Endodermal cell (in vitro differentiated cells): ENCODE data around the gene NIPAL3. TPM values are rescaled to one million over a fixed set of nuclear protein-coding genes. Genes with fewer than 3 reads are reported as not detected.

Experiments used
- DNase-seq: peaks from one replicate; pipeline ENCODE4 v3.0.0-alpha.2; 2017
- H3K27ac ChIP-seq: 2 replicates; pipeline ENCODE4 v1.5.1; 2013; ENCODE audit warnings: mild to moderate bottlenecking, low read depth, low read length, moderate library complexity
- H3K27me3 ChIP-seq: 2 replicates; pipeline ENCODE4 v1.6.1; 2013; ENCODE audit warnings: mild to moderate bottlenecking, low read length, moderate library complexity; ENCODE audit not compliant: insufficient read depth, control insufficient read depth, poor library complexity, severe bottlenecking
- H3K36me3 ChIP-seq: 2 replicates; pipeline ENCODE4 v1.7.0; 2013; ENCODE audit warnings: mild to moderate bottlenecking, low read length, moderate library complexity; ENCODE audit not compliant: control insufficient read depth, insufficient read depth
- H3K4me1 ChIP-seq: one replicate; pipeline ENCODE4 v1.7.0; 2013; ENCODE audit warnings: low read length; ENCODE audit not compliant: control insufficient read depth, insufficient read depth
- H3K4me3 ChIP-seq: 2 replicates; pipeline ENCODE4 v1.5.1; 2013; ENCODE audit warnings: mild to moderate bottlenecking, low read length, moderate library complexity
- H3K9ac ChIP-seq: 2 replicates; pipeline ENCODE4 v1.6.1; 2013; ENCODE audit warnings: mild to moderate bottlenecking, low read length, moderate library complexity; ENCODE audit not compliant: poor library complexity, severe bottlenecking; ENCODE audit errors: extremely low read depth
- H3K9me3 ChIP-seq: 2 replicates; pipeline ENCODE4 v1.6.1; 2013; ENCODE audit warnings: mild to moderate bottlenecking, low read length, moderate library complexity; ENCODE audit not compliant: control insufficient read depth
- H3K27ac Mint-ChIP-seq: 2 replicates; pipeline ENCODE4 v1.8.0; 2020; ENCODE audit warnings: mixed read lengths
- H3K27me3 Mint-ChIP-seq: 2 replicates; pipeline ENCODE4 v1.8.0; 2021; ENCODE audit warnings: mild to moderate bottlenecking, mixed read lengths; ENCODE audit not compliant: insufficient read depth
- H3K36me3 Mint-ChIP-seq: 2 replicates; pipeline ENCODE4 v1.8.0; 2020; ENCODE audit warnings: low read depth, mixed read lengths
- H3K4me1 Mint-ChIP-seq: 2 replicates; pipeline ENCODE4 v1.8.0; 2020; ENCODE audit warnings: mixed read lengths
- H3K4me3 Mint-ChIP-seq: 2 replicates; pipeline ENCODE4 v1.8.0; 2020; ENCODE audit warnings: mild to moderate bottlenecking, moderate library complexity, mixed read lengths
- H3K9me3 Mint-ChIP-seq: 2 replicates; pipeline ENCODE4 v1.8.0; 2020; ENCODE audit warnings: mild to moderate bottlenecking, mixed read lengths
- CTCF ChIP-seq: fragments of 200-600 bp; sonication (generic); conservative IDR thresholded peaks from 2 replicates; pipeline ENCODE4 v1.5.0; 2021; ENCODE audit warnings: antibody characterized with exemption, mild to moderate bottlenecking
- WGBS, 2 experiments: methylation state at CpG; one replicate each; pipeline versions ENCODE4 v1.1.5 to v1.1.7; 2013; ENCODE audit warnings: missing lambda C conversion rate in 2 of 2, mixed read lengths in 1 of 2; ENCODE audit not compliant: insufficient coverage in 1 of 2, insufficient read length in 1 of 2; 5-methylcytosine and 5-hydroxymethylcytosine counted together
- total RNA-seq, 2 donors: library from RNA; stranded (reverse); fragmentation: NEBNext Ultra II Directional in 1 of 2; extraction: Animal tissue kit (Norgen Biotek cat#: 25700) in 1 of 2; gene quantifications; 2 replicates in 1 of 2; 3 replicates in 1 of 2; pipeline ENCODE4 v1.2.1, GENCODE V29; 2021

The NIPAL3 gene
- total RNA-seq, 2 donors from 2014 or later: 4.7 to 5.5 TPM

DNA sequence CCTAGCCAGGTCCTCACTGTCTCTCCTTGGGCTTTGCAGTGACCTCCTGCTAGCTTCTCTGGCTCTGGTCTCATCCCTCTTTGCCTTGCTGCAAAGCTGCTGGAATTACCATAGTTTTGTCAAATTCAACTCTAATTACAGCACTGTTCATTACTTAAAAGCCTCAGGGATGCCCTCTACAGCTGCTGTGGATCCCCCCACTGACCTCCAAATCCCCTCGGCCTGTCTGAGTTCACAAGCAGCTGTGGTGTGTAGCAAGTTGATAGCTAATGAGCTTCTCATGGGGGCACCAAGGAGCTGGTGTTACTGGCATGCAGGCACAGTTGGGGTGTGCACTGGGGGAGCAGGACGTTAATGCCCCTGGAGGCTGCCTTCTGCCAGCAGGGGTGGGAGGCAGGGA lies 24.8 kb downstream of the NIPAL3 start:
- Histone ChIP-seq H3K9ac (no peak overlapping the region), H3K27me3 (no peaks in the 10 kb centered on the region), H3K36me3 (no peaks in the 10 kb centered on the region), H3K4me3 (no peak overlapping the region), H3K4me1 (no peaks in the 10 kb centered on the region), H3K9me3 (no peaks in the 10 kb centered on the region), H3K27ac (no peak overlapping the region)
- no peak for DNase-seq
- H3K27me3 Mint-ChIP-seq: peaks cover 4% of the 10 kb centered on the region
- peaks cover 15% of the 10 kb centered on the region for H3K4me1 Mint-ChIP-seq
- H3K9me3 Mint-ChIP-seq: no peaks in the 10 kb centered on the region
- no peak for TF ChIP-seq CTCF
- H3K27ac Mint-ChIP-seq: no peak overlapping the region
- no peak overlapping the region for H3K4me3 Mint-ChIP-seq
- H3K36me3 Mint-ChIP-seq: no peaks in the 10 kb centered on the region
- 78% methylated on average over 2 of the region's 2 CpGs; no CpG with 5 or more reads in 1 of the 2 experiments for WGBS, 2 experiments

DNA sequence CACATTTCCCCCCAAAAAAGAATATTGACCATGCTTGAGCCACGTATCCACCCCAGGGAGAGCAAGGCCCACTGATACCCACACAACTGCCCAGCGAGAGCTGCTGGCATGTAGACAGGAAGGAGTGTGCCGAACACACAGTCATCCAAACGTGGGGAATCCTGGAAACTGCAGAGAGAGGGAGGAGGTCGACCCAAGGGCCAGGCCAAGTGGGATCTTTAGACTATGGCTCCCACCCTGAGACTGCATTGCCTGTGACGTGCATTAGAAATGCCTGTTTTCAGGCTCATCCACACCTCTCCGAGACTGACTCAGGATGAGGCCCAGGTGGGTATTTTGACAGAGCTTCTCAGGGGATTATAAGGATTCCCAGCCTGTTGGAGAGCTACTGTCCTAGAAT lies 25.9 kb downstream of the NIPAL3 start:
- 92 to 100% methylated on average over 4 to 7 of the region's 7 CpGs for WGBS, 2 experiments
- Mint-ChIP-seq H3K4me3 (no peak overlapping the region), H3K4me1 (peaks cover 15% of the 10 kb centered on the region), H3K9me3 (no peaks in the 10 kb centered on the region), H3K27me3 (peaks cover 4% of the 10 kb centered on the region), H3K27ac (no peak overlapping the region), H3K36me3 (no peaks in the 10 kb centered on the region)
- no peak for TF ChIP-seq CTCF
- Histone ChIP-seq H3K4me3 (no peak overlapping the region), H3K27ac (no peak overlapping the region), H3K9me3 (no peaks in the 10 kb centered on the region), H3K9ac (no peak overlapping the region), H3K36me3 (no peaks in the 10 kb centered on the region), H3K27me3 (no peaks in the 10 kb centered on the region), H3K4me1 (no peaks in the 10 kb centered on the region)
- no peak for DNase-seq

DNA sequence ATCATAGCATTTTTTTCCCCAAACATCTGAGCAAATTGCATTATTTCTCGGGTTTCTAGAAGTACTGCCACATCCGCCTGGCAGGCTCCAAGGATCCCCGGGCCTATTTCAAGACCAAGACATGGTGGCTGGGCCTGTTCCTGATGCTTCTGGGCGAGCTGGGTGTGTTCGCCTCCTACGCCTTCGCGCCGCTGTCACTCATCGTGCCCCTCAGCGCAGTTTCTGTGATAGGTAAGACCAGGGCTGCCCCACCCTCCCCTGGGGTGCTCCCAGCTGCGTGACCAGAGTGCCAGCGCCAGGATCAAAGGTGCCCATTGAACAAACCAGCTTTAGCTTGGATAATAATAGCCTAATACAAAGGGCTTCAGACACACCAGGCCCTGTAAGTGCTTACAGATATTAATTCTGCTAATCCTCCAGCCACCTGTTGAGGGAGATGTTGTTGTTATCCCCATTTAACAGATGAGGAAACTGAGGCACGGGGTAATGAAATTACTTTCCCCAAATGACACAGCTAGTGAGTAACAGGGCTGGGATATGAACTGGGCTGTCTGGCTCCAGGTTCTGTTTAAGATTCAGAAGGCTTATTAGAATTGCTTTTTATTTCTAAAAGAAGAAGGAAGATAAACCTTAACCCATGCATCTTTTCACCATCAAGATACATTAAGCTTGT lies 26.5 kb downstream of the NIPAL3 start:
- Mint-ChIP-seq H3K36me3 (no peaks in the 10 kb centered on the region), H3K27me3 (peaks cover 4% of the 10 kb centered on the region), H3K9me3 (no peaks in the 10 kb centered on the region), H3K4me1 (peaks cover 15% of the 10 kb centered on the region), H3K27ac (no peak overlapping the region), H3K4me3 (no peak overlapping the region)
- WGBS, 2 experiments: 96% methylated on average over 11 to 14 of the region's 14 CpGs
- H3K4me3 ChIP-seq: no peak overlapping the region
- no peaks in the 10 kb centered on the region for H3K36me3 ChIP-seq
- no peaks in the 10 kb centered on the region for H3K4me1 ChIP-seq
- no peak overlapping the region for H3K9ac ChIP-seq
- no peaks in the 10 kb centered on the region for H3K27me3 ChIP-seq
- no peaks in the 10 kb centered on the region for H3K9me3 ChIP-seq
- no peak for DNase-seq
- H3K27ac ChIP-seq: no peak overlapping the region
- TF ChIP-seq CTCF: no peak
